ENCODE measurements around the gene LRMDA.

DNA sequence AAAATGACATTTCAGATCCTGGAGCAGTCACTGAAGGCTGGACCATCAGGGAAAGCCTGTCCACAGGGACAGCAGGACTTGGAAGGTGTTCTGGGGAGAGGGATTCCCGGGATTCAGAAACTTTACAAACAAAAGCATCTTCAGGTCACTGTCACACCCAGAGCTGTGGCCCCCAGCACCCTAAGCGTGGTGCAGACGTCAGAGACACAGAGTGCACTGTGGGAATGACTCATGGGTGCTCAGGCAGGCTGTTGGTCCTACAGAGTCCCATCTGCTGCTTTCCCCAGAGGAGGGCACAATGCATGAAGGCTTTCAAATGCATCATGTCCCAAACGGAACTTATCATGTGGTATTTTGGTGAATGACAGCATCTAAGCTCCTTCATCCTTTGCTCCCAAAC, 13.1 kb upstream of the LRMDA start:
- TF ChIP-seq HDAC2 (IDR thresholded peaks at IDR 0.05), result no peak
- TF ChIP-seq, protein P1, sequence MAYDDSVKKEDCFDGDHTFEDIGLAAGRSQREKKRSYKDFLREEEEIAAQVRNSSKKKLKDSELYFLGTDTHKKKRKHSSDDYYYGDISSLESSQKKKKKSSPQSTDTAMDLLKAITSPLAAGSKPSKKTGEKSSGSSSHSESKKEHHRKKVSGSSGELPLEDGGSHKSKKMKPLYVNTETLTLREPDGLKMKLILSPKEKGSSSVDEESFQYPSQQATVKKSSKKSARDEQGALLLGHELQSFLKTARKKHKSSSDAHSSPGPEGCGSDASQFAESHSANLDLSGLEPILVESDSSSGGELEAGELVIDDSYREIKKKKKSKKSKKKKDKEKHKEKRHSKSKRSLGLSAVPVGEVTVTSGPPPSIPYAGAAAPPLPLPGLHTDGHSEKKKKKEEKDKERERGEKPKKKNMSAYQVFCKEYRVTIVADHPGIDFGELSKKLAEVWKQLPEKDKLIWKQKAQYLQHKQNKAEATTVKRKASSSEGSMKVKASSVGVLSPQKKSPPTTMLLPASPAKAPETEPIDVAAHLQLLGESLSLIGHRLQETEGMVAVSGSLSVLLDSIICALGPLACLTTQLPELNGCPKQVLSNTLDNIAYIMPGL (CRISPR knock-in tag; IDR thresholded peaks at IDR 0.05; ENCODE audit: borderline replicate concordance), result no peak
- TF ChIP-seq, protein P2, sequence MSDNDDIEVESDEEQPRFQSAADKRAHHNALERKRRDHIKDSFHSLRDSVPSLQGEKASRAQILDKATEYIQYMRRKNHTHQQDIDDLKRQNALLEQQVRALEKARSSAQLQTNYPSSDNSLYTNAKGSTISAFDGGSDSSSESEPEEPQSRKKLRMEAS (IDR thresholded peaks at IDR 0.05), result no peak
- no peak for TF ChIP-seq CTCF (IDR thresholded peaks at IDR 0.05)
- TF ChIP-seq JUNB (IDR thresholded peaks at IDR 0.05), result no peak

Measured in A549 (cell line).